GM12878 (cell line): Measurements from ENCODE around the gene LAMC3. TPM values are rescaled to one million over a fixed set of nuclear protein-coding genes. Genes with fewer than 3 reads are reported as not detected.

Experiments used
- ATAC-seq: fragments of 200-7000 bp; cut with Tn5 transposase; 3 replicates; pipeline ENCODE4 v1.9.1; 2020; ENCODE audit warnings: mild to moderate bottlenecking, moderate library complexity
- BruUV-seq: library from RNA; stranded (reverse); fragments of 400-500 nt; replicated peaks from 2 replicates; lab custom pipeline; 2021; lab: Mats Ljungman, UMichigan
- CTCF ChIA-PET: fragments of 300-600 bp; sonication (Branson Sonifier 250); formaldehyde crosslinking; extraction: SDS; loops from one replicate; lab custom pipeline; 2021; ENCODE audit warnings: inconsistent platforms; lab: Yijun Ruan, JAX
- POLR2A ChIA-PET: fragments of 350-600 bp; formaldehyde crosslinking; extraction: SDS; loops from one replicate; lab custom pipeline; 2021; ENCODE audit warnings: inconsistent platforms; lab: Charles Lee
- RAD21 ChIA-PET: fragments of 300-600 bp; sonication (Branson Sonifier 250); formaldehyde crosslinking; loops from one replicate; lab custom pipeline; 2023; ENCODE audit warnings: antibody characterized with exemption; ENCODE audit not compliant: unreplicated experiment; lab: Charles Lee
- SMC1A ChIA-PET: fragments of 300-600 bp; sonication (Branson Sonifier 250); formaldehyde crosslinking; loops from one replicate; lab custom pipeline; 2023; ENCODE audit not compliant: unreplicated experiment, uncharacterized antibody; lab: Charles Lee
- DNase-seq: peaks from one replicate; pipeline ENCODE4 v3.0.0-alpha.2; 2011; ENCODE audit warnings: low read depth, low spot score
- FAIRE-seq: peaks from 3 replicates; lab custom pipeline; 2011; peaks lifted over from hg19 to GRCh38; lab: Jason Lieb, UNC
- H2AFZ ChIP-seq: 2 replicates; pipeline ENCODE4 v1.6.0; 2011; ENCODE audit warnings: low read depth, low read length, control low read depth; ENCODE audit not compliant: control insufficient read depth
- H3K27ac ChIP-seq: 2 replicates; pipeline ENCODE4 v1.5.1; 2011; ENCODE audit warnings: control low read depth; ENCODE audit not compliant: control insufficient read depth, insufficient read depth
- H3K27me3 ChIP-seq, 2 experiments: replicated peaks in 1 of 2; 2 replicates each; pipeline versions ENCODE4 v1.6.0 to v1.6.1; 2011; ENCODE audit warnings: low read length in 1 of 2; ENCODE audit not compliant: control insufficient read depth in 2 of 2, insufficient read depth in 2 of 2
- H3K36me3 ChIP-seq, 2 experiments: 2 replicates each; pipeline ENCODE4 v1.5.1; 2011; ENCODE audit warnings: low read length in 1 of 2; ENCODE audit not compliant: control insufficient read depth in 2 of 2, insufficient read depth in 2 of 2
- H3K4me1 ChIP-seq: 2 replicates; pipeline ENCODE4 v1.6.1; 2011; ENCODE audit warnings: mild to moderate bottlenecking, low read length, moderate library complexity, mixed read lengths; ENCODE audit not compliant: control insufficient read depth, insufficient read depth
- H3K4me2 ChIP-seq: 2 replicates; pipeline ENCODE4 v1.6.0; 2011; ENCODE audit warnings: control low read depth; ENCODE audit not compliant: control insufficient read depth, insufficient read depth
- H3K4me3 ChIP-seq: fragments of 200-600 bp; sonication (generic); 2 replicates; pipeline ENCODE4 v1.5.1; 2016
- H3K79me2 ChIP-seq: 2 replicates; pipeline ENCODE4 v1.6.0; 2011; ENCODE audit warnings: low read length; ENCODE audit not compliant: control insufficient read depth, insufficient read depth
- H3K9ac ChIP-seq: 2 replicates; pipeline ENCODE4 v1.8.0; 2011; ENCODE audit warnings: low read length, control low read depth, mixed read lengths; ENCODE audit not compliant: control insufficient read depth, insufficient read depth
- H3K9me3 ChIP-seq: replicated peaks from 3 replicates; pipeline ENCODE4 v1.5.1; 2011; ENCODE audit warnings: mild to moderate bottlenecking, low read length; ENCODE audit not compliant: control insufficient read depth, insufficient read depth
- H4K20me1 ChIP-seq: 2 replicates; pipeline ENCODE4 v1.6.0; 2011; ENCODE audit not compliant: control insufficient read depth, insufficient read depth
- CBX5 ChIP-seq: sonication (generic); IDR thresholded peaks from 2 replicates; pipeline ENCODE4 v1.6.1; 2016; ENCODE audit warnings: low read depth, moderate library complexity, mild to moderate bottlenecking, inconsistent platforms
- GATAD2B ChIP-seq: fragments of 450-650 bp; conservative IDR thresholded peaks from 2 replicates; pipeline ENCODE4 v1.6.1; 2017; ENCODE audit warnings: low read depth, mild to moderate bottlenecking, moderate library complexity
- HDAC2 ChIP-seq: fragments of 200-600 bp; sonication (generic); IDR thresholded peaks from 2 replicates; pipeline ENCODE4 v1.6.1; 2017
- IRF4 ChIP-seq: IDR thresholded peaks from 2 replicates; pipeline ENCODE4 v1.6.1; 2011; ENCODE audit warnings: low read depth, low read length
- KAT2A ChIP-seq: conservative IDR thresholded peaks from 2 replicates; pipeline ENCODE4 v1.6.1; 2011; ENCODE audit warnings: low read depth, low read length; ENCODE audit not compliant: control insufficient read depth
- NFIC ChIP-seq: IDR thresholded peaks from 2 replicates; pipeline ENCODE4 v1.6.1; 2012; ENCODE audit warnings: low read depth, mild to moderate bottlenecking, inconsistent platforms, low read length, moderate library complexity
- POU2F2 ChIP-seq: IDR thresholded peaks from 3 replicates; pipeline ENCODE4 v1.6.1; 2011; ENCODE audit warnings: low read depth, mild to moderate bottlenecking, low read length, borderline replicate concordance
- PRDM15 ChIP-seq: fragments of 450-650 bp; formaldehyde crosslinking; IDR thresholded peaks from 2 replicates; pipeline ENCODE4 v1.4.0; 2020; ENCODE audit warnings: mild to moderate bottlenecking, moderate library complexity
- RELB ChIP-seq: fragments of 450-650 bp; IDR thresholded peaks from 2 replicates; pipeline ENCODE4 v1.6.1; 2017; ENCODE audit warnings: low read depth, mild to moderate bottlenecking, moderate library complexity
- SMC3 ChIP-seq: IDR thresholded peaks from 2 replicates; pipeline ENCODE4 v1.6.1; 2011; ENCODE audit warnings: low read length, improper control_type of control experiment, borderline replicate concordance
- SUZ12 ChIP-seq: fragments of 200-600 bp; sonication (generic); IDR thresholded peaks from one replicate; pipeline ENCODE4 v1.6.1; 2018; ENCODE audit warnings: antibody characterized with exemption, mild to moderate bottlenecking; ENCODE audit not compliant: unreplicated experiment
- TARDBP ChIP-seq: IDR thresholded peaks from 2 replicates; pipeline ENCODE4 v1.6.1; 2016; ENCODE audit warnings: borderline replicate concordance
- ZNF207 ChIP-seq: fragments of 450-650 bp; IDR thresholded peaks from 2 replicates; pipeline ENCODE4 v1.6.1; 2014; ENCODE audit warnings: antibody characterized with exemption, mild to moderate bottlenecking, borderline replicate concordance
- WGBS: methylation state at CpG from one replicate; pipeline ENCODE4 v1.1.6; 2016; ENCODE audit warnings: low lambda C conversion rate; ENCODE audit not compliant: insufficient replicate concordance, insufficient coverage; ENCODE audit errors: missing lambda C conversion rate; 5-methylcytosine and 5-hydroxymethylcytosine counted together
- in situ Hi-C: fragments of 300-500 bp; cut with MboI; formaldehyde crosslinking; loops from 9 replicates; pipeline ENCODE4 v1.14.3; 2018; ENCODE audit warnings: mixed read lengths
- intact Hi-C: fragments of 100-400 bp; cut with micrococcal nuclease; formaldehyde crosslinking; loops from one replicate; pipeline ENCODE4 v1.14.2; 2022; ENCODE audit not compliant: unreplicated experiment
- polyA plus RNA-seq, 11 experiments: library from polyadenylated mRNA; depleted of rRNA in 4 of 11; unstranded in 6 of 11; stranded (reverse) in 5 of 11; fragments of >200 nt; fragmentation: Nextera tagmentation in 4 of 11; fragmentation: Illumina TruSeq in 1 of 11; extraction: Ambion mirVana in 4 of 11; extraction: Trizol in 1 of 11; gene quantifications; 1 replicate in 1 of 11; 2 replicates in 10 of 11; pipeline versions ENCODE4 v1.2.1 to v1.2.3, GENCODE V29; 2011 to 2016; ENCODE audit warnings: inconsistent platforms in 2 of 11, missing spikeins in 2 of 11, low read depth in 1 of 11
- total RNA-seq, 4 experiments: library from RNA; depleted of rRNA in 3 of 4; stranded (reverse); fragments of >200 nt in 3 of 4; fragmentation: Illumina TruSeq in 1 of 4; extraction: Trizol in 1 of 4; gene quantifications; 2 replicates each; pipeline versions ENCODE4 v1.2.1 to v1.2.3, GENCODE V29; 2013 to 2021
- TF ChIP-seq, protein P1 (sequence below): fragments of 450-650 bp; IDR thresholded peaks from 2 replicates; pipeline ENCODE4 v1.6.1; 2016; ENCODE audit warnings: mild to moderate bottlenecking
- TF ChIP-seq, protein P2 (sequence below): IDR thresholded peaks from 2 replicates; pipeline ENCODE4 v1.6.1; 2012; ENCODE audit warnings: low read depth, low read length, improper control_type of control experiment

LAMC3 gene
- total and polyA plus RNA-seq, 10 of the 15 experiments (the other 5 are each of a cell fraction or from before 2014, with no cell fraction given): under 0.01 to 0.08 TPM; not detected in 8

GRCh38 chr9:131012396-131012917 is 3.5 kb downstream of the LAMC3 start (continued):
- TF ChIP-seq RELB (no peak), SMC3 (no peak)
- TF ChIP-seq, protein P1, sequence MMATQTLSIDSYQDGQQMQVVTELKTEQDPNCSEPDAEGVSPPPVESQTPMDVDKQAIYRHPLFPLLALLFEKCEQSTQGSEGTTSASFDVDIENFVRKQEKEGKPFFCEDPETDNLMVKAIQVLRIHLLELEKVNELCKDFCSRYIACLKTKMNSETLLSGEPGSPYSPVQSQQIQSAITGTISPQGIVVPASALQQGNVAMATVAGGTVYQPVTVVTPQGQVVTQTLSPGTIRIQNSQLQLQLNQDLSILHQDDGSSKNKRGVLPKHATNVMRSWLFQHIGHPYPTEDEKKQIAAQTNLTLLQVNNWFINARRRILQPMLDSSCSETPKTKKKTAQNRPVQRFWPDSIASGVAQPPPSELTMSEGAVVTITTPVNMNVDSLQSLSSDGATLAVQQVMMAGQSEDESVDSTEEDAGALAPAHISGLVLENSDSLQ: no peak

- no peak for ATAC-seq
- SMC1A ChIA-PET: interaction anchor here (0.7 kb wide), 1 partner anchor 33 kb away, joined by 3 read pairs; no protein-coding TSS in a partner anchor
These were observed 4.2 kb downstream of the LAMC3 start for GRCh38 chr9:131013015-131013755.

More at GRCh38 chr9:131013015-131013755, 4.2 kb downstream of the LAMC3 start:
- Histone ChIP-seq H3K4me1 (no peaks in the 10 kb centered on the region), H3K27ac (no peak overlapping the region), H3K9me3 (no peaks in the 10 kb centered on the region), H3K27me3 (peaks cover 0 to 2% of the 10 kb centered on the region in 2 experiments; a peak in 3 of 4 replicates), H4K20me1 (no peaks in the 10 kb centered on the region), H3K4me3 (no peak overlapping the region), H2AFZ (no peak overlapping the region), H3K79me2 (no peaks in the 10 kb centered on the region), H3K9ac (no peak overlapping the region), H3K4me2 (no peak overlapping the region), H3K36me3 (no peaks in the 10 kb centered on the region)
- ChIA-PET RAD21 (no interaction called here), CTCF (no interaction called here), POLR2A (interaction anchor here (0.6 kb wide), 1 partner anchor 1596 kb away, joined by 4 read pairs; no protein-coding TSS in a partner anchor)
- no peak for TF ChIP-seq KAT2A
- TF ChIP-seq IRF4: no peak
- TF ChIP-seq NFIC: no peak
- TF ChIP-seq CBX5: no peak
- TF ChIP-seq, protein P2, sequence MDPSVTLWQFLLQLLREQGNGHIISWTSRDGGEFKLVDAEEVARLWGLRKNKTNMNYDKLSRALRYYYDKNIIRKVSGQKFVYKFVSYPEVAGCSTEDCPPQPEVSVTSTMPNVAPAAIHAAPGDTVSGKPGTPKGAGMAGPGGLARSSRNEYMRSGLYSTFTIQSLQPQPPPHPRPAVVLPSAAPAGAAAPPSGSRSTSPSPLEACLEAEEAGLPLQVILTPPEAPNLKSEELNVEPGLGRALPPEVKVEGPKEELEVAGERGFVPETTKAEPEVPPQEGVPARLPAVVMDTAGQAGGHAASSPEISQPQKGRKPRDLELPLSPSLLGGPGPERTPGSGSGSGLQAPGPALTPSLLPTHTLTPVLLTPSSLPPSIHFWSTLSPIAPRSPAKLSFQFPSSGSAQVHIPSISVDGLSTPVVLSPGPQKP: no peak
- no peak for TF ChIP-seq SUZ12
- no peak for TF ChIP-seq TARDBP
- no peak for TF ChIP-seq PRDM15 (CRISPR knock-in tag)
- no peak for TF ChIP-seq POU2F2
- no peak for TF ChIP-seq ZNF207
- no peak for TF ChIP-seq GATAD2B
- no peak for TF ChIP-seq HDAC2
- no peak for FAIRE-seq
- BruUV-seq: no TSS peak
- WGBS: 25% methylated on average over 22 of the region's 22 CpGs
- intact Hi-C loops (no loop called here), in situ Hi-C loops (no loop called here)
- no peak for DNase-seq
